GM13976 (cell line): ENCODE measurements around the gene MPPED2.

Experiments
- DNase-seq: peaks from one replicate; pipeline ENCODE4 v3.0.0; 2012; ENCODE audit warnings: low spot score
- CTCF ChIP-seq: IDR thresholded peaks from 2 replicates; pipeline ENCODE4 v1.5.1; 2012; ENCODE audit warnings: borderline replicate concordance, mild to moderate bottlenecking; ENCODE audit not compliant: insufficient read depth; ENCODE audit errors: extremely low read depth, missing control alignments, control extremely low read depth
- in situ Hi-C: fragments of 300-500 bp; cut with MboI; formaldehyde crosslinking; loops from one replicate; pipeline ENCODE4 v1.12.0; 2022; ENCODE audit warnings: low sequenced_read_pairs, mixed read lengths, inconsistent platforms; ENCODE audit not compliant: unreplicated experiment

MPPED2 gene

GRCh38 chr11:30447058-30447640 lies 139.0 kb downstream of the MPPED2 start:
- in situ Hi-C loops: no loop called here
- no peak for TF ChIP-seq CTCF
- no peak for DNase-seq

- no peak for DNase-seq
- TF ChIP-seq CTCF: no peak
- in situ Hi-C loops: no loop called here
Observed at GRCh38 chr11:30446520-30446919, 139.6 kb downstream of the MPPED2 start.

GRCh38 chr11:30445056-30445455 lies 141.1 kb downstream of the MPPED2 start:
- DNase-seq: no peak
- no peak for TF ChIP-seq CTCF
- in situ Hi-C loops: no loop called here

GRCh38 chr11:30440510-30440909 lies 145.6 kb downstream of the MPPED2 start:
- TF ChIP-seq CTCF: no peak
- in situ Hi-C loops: no loop called here
- DNase-seq: no peak

- TF ChIP-seq CTCF: no peak
- in situ Hi-C loops: no loop called here
- no peak for DNase-seq
Observed at GRCh38 chr11:30436801-30437200, 149.4 kb downstream of the MPPED2 start.

- TF ChIP-seq CTCF: no peak
- DNase-seq: no peak
- in situ Hi-C loops: no loop called here
Observed at GRCh38 chr11:30435488-30435887, 150.7 kb downstream of the MPPED2 start.
